AG04450 (cell line): Measurements from ENCODE around the gene MID1IP1. TPM values are rescaled to one million over a fixed set of nuclear protein-coding genes. Genes with fewer than 3 reads are reported as not detected.

Experiments
- CTCF ChIA-PET: fragments of 300-600, 350-600 bp; formaldehyde crosslinking; extraction: SDS; loops from one replicate; lab custom pipeline; 2022; ENCODE audit warnings: antibody characterized with exemption, inconsistent platforms; lab: Charles Lee
- POLR2A ChIA-PET: fragments of 350-600 bp; formaldehyde crosslinking; extraction: SDS; loops from one replicate; lab custom pipeline; 2021; ENCODE audit warnings: antibody characterized with exemption, inconsistent platforms; lab: Yijun Ruan, JAX
- DNase-seq: peaks from one replicate; pipeline ENCODE4 v3.0.0-alpha.2; 2011; ENCODE audit warnings: low read depth, low spot score
- H3K27ac ChIP-seq: one replicate; pipeline ENCODE4 v1.5.1; 2012; ENCODE audit warnings: low read depth, low read length, control low read depth
- H3K27me3 ChIP-seq: one replicate; pipeline ENCODE4 v1.6.0; 2012; ENCODE audit warnings: low read length; ENCODE audit not compliant: control insufficient read depth, insufficient read depth
- H3K4me3 ChIP-seq: 2 replicates; pipeline ENCODE4 v1.5.1; 2011; ENCODE audit warnings: mild to moderate bottlenecking, low read depth, low read length, control low read depth
- H3K9me3 ChIP-seq: 2 replicates; pipeline ENCODE4 v1.5.1; 2012; ENCODE audit warnings: low read length; ENCODE audit not compliant: control insufficient read depth, insufficient read depth
- CTCF ChIP-seq: IDR thresholded peaks from 2 replicates; pipeline ENCODE4 v1.5.1; 2011; ENCODE audit warnings: low read depth, low read length, control low read depth, inconsistent platforms
- polyA plus RNA-seq: library from polyadenylated mRNA; depleted of rRNA; stranded (reverse); fragments of >200 nt; gene quantifications from 2 replicates; pipeline ENCODE4 v1.2.3, GENCODE V29; 2011

Gene MID1IP1
- polyA plus RNA-seq, 1 experiment, result 31.3 TPM

DNA sequence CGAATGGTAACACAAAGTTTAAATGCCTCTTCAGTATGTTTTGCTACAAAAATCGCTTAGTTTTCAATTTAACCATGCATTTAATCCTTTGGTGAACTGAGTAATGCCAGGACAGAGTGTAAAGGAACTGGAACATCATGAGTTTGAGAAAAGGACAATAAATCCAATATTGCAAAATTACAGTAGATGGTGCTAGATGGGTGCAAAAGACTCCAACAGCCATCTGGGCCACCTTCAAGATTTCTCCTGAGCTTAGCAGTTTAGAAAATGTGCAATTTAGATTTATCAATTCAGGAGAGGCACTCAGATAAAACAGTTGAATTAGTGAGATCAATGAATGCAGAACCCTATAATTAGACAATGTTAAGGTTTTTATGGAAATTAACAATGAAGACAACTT, 33.2 kb upstream of the MID1IP1 start:
- CTCF ChIA-PET, result interaction anchor here (0.7 to 2.2 kb wide), 9 partner anchors 15 to 384 kb away, joined by 3 to 17 read pairs (median 4); no protein-coding TSS in a partner anchor
- Histone ChIP-seq H3K27ac (no peak overlapping the region), H3K4me3 (no peak overlapping the region)

GRCh38 chrX:38770152-38770551, 31.1 kb upstream of the MID1IP1 start:
- Histone ChIP-seq H3K27ac (no peak overlapping the region), H3K27me3 (no peaks in the 10 kb centered on the region), H3K4me3 (no peak overlapping the region), H3K9me3 (no peaks in the 10 kb centered on the region)
- ChIA-PET CTCF (no interaction called here), POLR2A (no interaction called here)
- DNase-seq, result no peak
- TF ChIP-seq CTCF, result no peak

More for the DNA sequence above, 33.2 kb upstream of the MID1IP1 start:
- POLR2A ChIA-PET, result no interaction called here
- TF ChIP-seq CTCF, result peak; percentile 43
- peak; percentile 6 for DNase-seq
- H3K27me3 ChIP-seq, result no peaks in the 10 kb centered on the region
- H3K9me3 ChIP-seq, result no peaks in the 10 kb centered on the region

- Histone ChIP-seq H3K4me3 (no peak overlapping the region), H3K9me3 (no peaks in the 10 kb centered on the region), H3K27ac (no peak overlapping the region), H3K27me3 (no peaks in the 10 kb centered on the region)
- CTCF ChIA-PET, result no interaction called here
- TF ChIP-seq CTCF, result no peak
- no peak for DNase-seq
- POLR2A ChIA-PET, result no interaction called here
These were observed 27.0 kb upstream of the MID1IP1 start for GRCh38 chrX:38774249-38774648.

- Histone ChIP-seq H3K9me3 (no peaks in the 10 kb centered on the region), H3K27me3 (no peaks in the 10 kb centered on the region), H3K4me3 (no peak overlapping the region), H3K27ac (no peak overlapping the region)
- ChIA-PET CTCF (interaction anchor here (0.7 kb wide), 1 partner anchor 355 kb away, joined by 3 read pairs; no protein-coding TSS in a partner anchor), POLR2A (no interaction called here)
- DNase-seq, result no peak
- no peak for TF ChIP-seq CTCF
These were observed 4.3 kb upstream of the MID1IP1 start for GRCh38 chrX:38796946-38797345.

GRCh38 chrX:38798956-38799355, 2.3 kb upstream of the MID1IP1 start:
- DNase-seq, result no peak
- ChIA-PET CTCF (interaction anchor here (0.9 to 1.0 kb wide), 2 partner anchors 17 to 187 kb away, joined by 3 read pairs; no protein-coding TSS in a partner anchor), POLR2A (no interaction called here)
- H3K4me3 ChIP-seq, result no peak overlapping the region
- H3K27ac ChIP-seq, result no peak overlapping the region
- H3K9me3 ChIP-seq, result no peaks in the 10 kb centered on the region
- H3K27me3 ChIP-seq, result no peaks in the 10 kb centered on the region
- TF ChIP-seq CTCF, result no peak
